NCI-H146 treated with DMSO at 0.1 percent for 48 hours (cell line): Measurements from ENCODE around the gene DRC3.
A peak's percentile ranks its signal among the peaks of the same experiment; 100 is the strongest.
"Not testable (repeated sequence)": the region's sequence is repeated elsewhere in the genome, so short reads cannot be mapped to it uniquely, and the experiment has no call there.

Experiments used
- DNase-seq: peaks from one replicate; lab custom pipeline; 2025; ENCODE audit not compliant: unreplicated experiment; lab: John Stamatoyannopoulos, UW

Gene DRC3

DNA sequence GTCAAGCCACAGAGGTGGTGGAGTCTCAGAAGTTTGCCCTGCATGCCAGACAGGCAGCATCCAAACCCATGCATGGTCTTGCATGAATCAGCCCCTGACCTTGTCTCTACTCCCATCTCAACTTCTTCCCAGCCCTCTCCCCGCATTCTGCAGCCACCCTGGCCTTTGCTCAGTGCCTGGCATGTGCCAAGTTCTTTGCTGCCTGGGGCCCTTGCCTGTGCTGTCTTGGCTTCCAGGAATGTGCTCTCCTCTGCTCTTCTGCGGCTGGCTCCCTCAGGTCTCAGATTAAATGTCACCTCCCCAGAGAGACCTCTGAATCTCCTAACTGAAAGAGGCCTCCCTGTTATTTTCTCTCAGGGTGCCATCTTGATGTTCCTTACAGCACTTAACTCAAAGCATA, 17.6 kb downstream of the DRC3 start:
- no peak for DNase-seq

DNA sequence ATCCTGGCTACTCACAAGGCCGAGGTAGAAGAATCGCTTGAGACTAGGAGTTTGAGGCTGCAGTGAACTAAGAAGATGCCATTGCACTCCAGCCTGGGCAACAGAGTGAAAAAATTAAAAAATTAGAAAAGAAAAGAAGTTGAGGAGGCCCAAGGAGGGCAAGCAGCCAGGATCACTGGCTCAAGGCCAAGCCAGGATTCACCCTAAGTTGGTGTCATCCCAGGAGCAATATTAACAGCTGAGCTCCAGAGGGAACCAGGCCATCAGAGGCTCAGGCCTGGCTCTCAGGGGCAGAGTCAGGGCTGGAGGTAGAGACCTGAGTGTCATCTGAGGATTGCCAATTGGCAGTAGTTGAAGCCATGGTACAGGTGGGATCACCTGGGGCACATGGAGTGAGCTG, 20.7 kb downstream of the DRC3 start:
- DNase-seq: no peak

DNA sequence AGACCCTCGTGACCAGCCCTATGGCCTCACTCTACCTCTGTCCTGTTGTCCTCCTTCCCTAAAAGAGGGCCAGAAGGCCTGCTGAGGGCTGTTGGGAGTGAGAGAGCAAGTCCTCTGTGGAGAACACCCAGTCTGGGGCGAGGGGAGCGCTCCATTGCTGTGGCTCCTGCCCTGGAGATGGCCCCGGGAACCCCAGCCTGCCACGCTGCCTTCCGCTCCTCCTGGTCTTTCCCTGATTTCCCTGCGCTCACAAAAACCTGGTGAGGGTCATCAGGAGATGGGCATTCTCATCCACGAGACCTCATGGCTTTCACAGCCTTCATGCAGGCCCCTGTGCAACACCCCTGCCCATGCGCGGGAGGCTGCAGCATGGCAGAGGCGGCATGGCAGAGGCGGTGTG, 21.2 kb downstream of the DRC3 start:
- DNase-seq: no peak

DNA sequence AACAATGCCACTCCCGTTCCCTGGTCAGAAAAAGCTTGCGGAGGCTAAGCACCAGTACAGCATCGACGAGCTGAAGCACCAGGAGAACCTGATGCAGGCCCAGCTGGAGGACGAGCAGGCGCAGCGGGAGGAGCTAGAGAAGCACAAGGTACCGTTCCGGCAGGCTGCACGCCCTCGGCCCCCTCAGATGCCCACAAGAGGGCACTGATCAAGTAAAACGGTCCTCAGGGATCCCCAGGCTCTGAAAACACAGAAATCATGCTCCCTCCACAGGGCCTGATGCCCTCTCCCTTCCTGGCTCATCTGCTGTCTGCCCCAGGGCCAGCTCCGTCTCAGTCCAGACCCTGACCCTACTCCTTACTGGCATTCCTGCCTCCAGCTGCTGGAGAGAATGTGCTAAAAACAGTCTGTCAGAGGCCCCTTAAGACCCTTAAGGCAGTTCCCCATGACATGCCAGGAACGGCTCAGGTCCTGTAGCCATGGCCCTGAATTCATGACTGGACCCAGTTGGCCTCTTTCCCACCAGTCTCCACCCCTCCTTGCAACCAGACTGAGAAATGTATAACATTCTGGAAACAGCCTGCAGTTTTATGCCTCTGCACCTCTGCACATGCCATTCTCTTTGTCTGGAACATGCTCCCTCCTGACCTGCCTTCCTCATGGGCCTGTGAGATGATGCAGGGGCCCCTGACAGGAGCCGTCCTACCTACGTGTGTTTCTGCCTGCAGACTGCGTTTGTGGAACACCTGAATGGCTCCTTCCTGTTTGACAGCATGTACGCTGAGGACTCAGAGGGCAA, 21.8 kb downstream of the DRC3 start:
- DNase-seq: peak; percentile 3

GRCh38 chr17:17995887-17996286, 23.2 kb downstream of the DRC3 start:
- DNase-seq: not testable (repeated sequence)

DNA sequence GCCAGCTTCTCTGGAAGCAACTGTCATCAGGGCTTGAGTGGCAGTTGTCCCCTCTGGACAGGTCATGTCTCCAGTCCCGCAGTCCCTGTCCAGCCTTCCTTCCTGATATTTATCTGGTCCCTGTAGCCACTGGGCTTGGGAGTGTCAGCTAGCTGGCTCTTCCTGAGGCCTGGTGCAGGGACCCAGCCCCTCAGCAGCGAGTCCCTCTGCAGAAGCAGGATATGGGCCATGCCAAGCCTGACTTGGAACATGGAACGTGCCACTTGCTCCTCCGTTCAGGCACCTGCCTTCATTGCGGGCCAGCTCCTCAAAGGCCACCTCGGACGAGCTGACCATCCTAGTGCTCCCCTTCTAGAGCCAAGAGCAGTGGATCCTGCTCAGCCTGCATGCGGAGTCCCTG, 26.3 kb downstream of the DRC3 start:
- DNase-seq: no peak

- DNase-seq: no peak
Measured at GRCh38 chr17:17999364-18000029, 26.8 kb downstream of the DRC3 start.

DNA sequence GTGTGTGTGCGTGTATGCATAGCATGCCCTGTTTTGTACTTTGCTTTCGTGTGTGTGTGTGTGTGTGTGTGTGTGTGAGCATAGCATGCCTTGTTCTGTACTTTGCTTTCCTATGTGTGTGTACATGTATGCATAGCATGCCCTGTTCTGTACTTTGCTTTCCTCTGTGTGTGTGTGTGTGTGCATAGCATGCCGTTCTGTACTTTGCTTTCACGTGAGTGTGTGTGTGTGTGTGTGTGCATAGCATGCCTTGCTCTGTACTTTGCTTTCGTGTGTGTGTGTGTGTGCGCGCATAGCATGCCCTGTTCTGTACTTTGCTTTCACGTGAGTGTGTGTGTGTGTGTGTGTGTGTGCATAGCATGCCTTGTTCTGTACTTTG, 27.4 kb downstream of the DRC3 start:
- DNase-seq: no peak

- DNase-seq: no peak
Measured at GRCh38 chr17:18002171-18002570, 29.5 kb downstream of the DRC3 start.

- no peak for DNase-seq
Measured at GRCh38 chr17:18004345-18004744, 31.7 kb downstream of the DRC3 start.

DNA sequence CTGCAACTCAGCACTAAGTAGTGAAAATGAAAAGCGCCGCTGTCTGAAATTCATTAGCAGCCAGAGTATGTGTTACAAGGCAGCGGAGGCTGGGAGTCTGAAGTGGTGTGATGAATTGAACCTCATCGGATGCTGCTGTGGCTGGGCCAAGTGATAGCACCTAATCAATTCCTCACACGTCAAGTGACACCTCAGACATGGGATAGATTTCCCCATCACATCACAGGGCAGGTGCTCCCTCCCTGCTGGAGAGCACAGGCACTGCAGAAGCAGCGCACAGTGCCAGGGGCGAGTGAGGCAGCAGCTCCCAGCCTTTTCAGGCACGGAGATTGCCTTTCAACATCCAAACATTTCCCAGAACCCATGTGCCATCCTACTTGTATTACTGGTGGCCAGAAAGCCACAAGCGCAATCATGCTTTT, 32.2 kb downstream of the DRC3 start:
- no peak for DNase-seq

- no peak for DNase-seq
Measured at GRCh38 chr17:18005496-18005895, 32.8 kb downstream of the DRC3 start.

DNA sequence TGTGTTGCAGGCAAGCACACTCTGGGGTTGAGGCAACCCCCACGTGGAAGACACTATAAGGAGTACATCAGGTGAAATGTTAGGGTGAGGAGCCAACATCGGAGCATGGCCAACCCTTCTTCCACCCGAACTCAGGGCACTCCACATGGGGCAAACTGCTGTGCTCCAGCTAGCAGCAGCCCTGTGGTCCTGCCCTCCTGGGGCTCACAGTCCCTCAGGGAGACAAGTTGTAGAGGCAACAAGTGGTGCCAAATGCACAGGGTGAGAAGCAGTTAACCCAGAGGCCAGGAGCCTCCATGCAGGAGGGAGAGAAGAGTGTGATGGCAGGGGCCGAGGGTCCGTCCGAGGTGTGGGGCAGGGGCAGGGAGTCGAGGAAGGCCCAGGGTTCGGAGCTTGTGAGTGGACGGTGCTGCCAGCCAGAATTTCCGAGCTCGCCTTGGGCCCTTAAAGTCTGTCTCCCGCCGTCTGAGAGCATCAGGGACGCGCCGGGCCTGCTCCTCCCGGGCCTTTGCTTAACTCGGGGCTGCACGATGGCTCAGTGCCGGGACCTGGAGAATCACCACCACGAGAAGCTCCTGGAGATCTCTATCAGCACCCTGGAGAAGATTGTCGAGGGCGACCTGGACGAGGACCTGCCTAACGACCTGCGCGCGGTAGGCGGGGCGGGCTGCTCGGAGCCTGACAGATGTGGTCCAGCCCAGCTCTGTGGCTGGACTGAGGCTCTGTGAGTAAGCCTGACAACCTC, 34.0 kb downstream of the DRC3 start:
- DNase-seq: no peak

GRCh38 chr17:18008496-18009268, 36.0 kb downstream of the DRC3 start:
- no peak for DNase-seq

DNA sequence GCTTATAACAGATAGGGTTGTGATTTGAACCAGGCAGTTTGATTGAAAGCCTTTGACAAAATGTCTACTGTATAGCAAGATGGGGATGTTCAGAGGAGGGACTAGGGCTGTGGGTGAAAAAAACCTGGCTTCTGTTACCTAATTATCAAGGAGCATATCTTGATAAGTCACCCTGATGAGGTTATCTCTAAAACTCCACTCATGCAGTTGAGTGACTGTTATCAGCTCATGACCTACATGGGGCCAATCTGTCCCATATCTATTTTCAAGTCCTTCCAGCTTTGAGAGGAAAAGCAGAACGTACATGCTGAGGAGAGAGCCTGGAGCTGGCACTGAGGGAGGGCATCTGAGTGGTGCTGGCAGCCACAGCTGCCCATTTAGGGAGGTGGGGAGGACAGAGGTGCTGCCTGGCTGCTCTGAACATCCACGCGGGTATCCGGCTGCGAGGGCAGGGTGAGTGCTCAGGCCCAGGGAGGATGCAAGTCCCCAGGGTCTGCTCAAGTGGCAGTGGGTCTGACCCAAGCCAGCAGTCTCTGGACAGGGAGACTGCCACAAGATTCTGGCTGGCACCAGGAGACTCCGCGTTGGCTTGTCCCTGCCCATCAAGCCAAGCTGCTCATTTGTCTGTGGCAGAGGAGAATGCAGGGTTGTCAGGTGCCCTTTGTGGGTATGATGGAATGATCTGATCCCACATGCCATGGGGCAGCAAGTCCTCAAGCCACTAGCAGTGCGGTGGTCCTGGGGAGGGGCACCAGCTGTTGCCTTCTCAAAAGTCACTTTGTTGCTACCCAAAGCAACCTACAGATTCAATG, 37.2 kb downstream of the DRC3 start:
- no peak for DNase-seq

GRCh38 chr17:18011286-18011685, 38.6 kb downstream of the DRC3 start:
- DNase-seq: no peak

- no peak for DNase-seq
Measured at GRCh38 chr17:18014006-18014405, 41.3 kb downstream of the DRC3 start.

DNA sequence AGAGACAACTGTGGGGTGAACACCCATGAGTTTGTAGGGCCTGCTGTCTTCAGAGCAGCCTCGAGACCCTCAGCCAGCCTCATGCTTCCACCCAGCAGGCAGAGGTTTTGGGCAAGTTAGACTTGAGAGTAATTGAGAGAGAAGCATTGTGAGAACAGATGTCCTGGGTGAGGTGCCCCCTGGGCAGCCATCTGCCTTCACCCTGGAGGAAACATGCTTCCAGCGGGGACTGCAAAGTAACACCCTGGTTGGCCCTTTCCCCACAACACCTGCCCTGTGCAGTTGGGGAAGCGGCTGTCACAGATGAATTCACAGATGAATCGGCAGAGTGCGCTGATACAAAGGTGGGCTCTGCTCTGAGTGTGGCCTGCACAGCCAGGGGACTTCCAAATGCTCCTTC, 42.9 kb downstream of the DRC3 start:
- no peak for DNase-seq

GRCh38 chr17:18016426-18016825, 43.8 kb downstream of the DRC3 start:
- no peak for DNase-seq

- no peak for DNase-seq
Measured at GRCh38 chr17:18017958-18018357, 45.3 kb downstream of the DRC3 start.
